Ishikawa (cell line): ENCODE results near the gene RASGRP2.

Source experiments
- CEBPB ChIP-seq: IDR thresholded peaks from 2 replicates; pipeline ENCODE4 v1.6.1; 2012
- CREB1 ChIP-seq: IDR thresholded peaks from 2 replicates; pipeline ENCODE4 v1.6.1; 2012; ENCODE audit warnings: low read depth
- EGR1 ChIP-seq: IDR thresholded peaks from 2 replicates; pipeline ENCODE4 v1.6.1; 2012
- EP300 ChIP-seq: IDR thresholded peaks from 2 replicates; pipeline ENCODE4 v1.6.1; 2012; ENCODE audit warnings: borderline replicate concordance
- FOXM1 ChIP-seq: IDR thresholded peaks from 2 replicates; pipeline ENCODE4 v1.6.1; 2012; ENCODE audit warnings: low read depth, borderline replicate concordance
- NFIC ChIP-seq: IDR thresholded peaks from 2 replicates; pipeline ENCODE4 v1.6.1; 2012
- RAD21 ChIP-seq: IDR thresholded peaks from 2 replicates; pipeline ENCODE4 v1.6.1; 2012; ENCODE audit warnings: low read depth
- REST ChIP-seq: IDR thresholded peaks from 2 replicates; pipeline ENCODE4 v1.6.1; 2012; ENCODE audit warnings: low read depth, mild to moderate bottlenecking
- TAF1 ChIP-seq: IDR thresholded peaks from 2 replicates; pipeline ENCODE4 v1.6.1; 2012; ENCODE audit warnings: low read depth, mild to moderate bottlenecking
- TCF12 ChIP-seq: IDR thresholded peaks from 2 replicates; pipeline ENCODE4 v1.6.1; 2012; ENCODE audit warnings: low read depth
- TEAD4 ChIP-seq: IDR thresholded peaks from 2 replicates; pipeline ENCODE4 v1.6.1; 2012
- USF1 ChIP-seq: IDR thresholded peaks from 2 replicates; pipeline ENCODE4 v1.6.1; 2012
- YY1 ChIP-seq: IDR thresholded peaks from 2 replicates; pipeline ENCODE4 v1.6.1; 2012; ENCODE audit warnings: low read depth
- ZBTB7A ChIP-seq: IDR thresholded peaks from 2 replicates; pipeline ENCODE4 v1.6.1; 2012; ENCODE audit warnings: low read depth
- TF ChIP-seq, protein P1 (sequence below): IDR thresholded peaks from 2 replicates; pipeline ENCODE4 v1.6.1; 2012

Gene RASGRP2

DNA sequence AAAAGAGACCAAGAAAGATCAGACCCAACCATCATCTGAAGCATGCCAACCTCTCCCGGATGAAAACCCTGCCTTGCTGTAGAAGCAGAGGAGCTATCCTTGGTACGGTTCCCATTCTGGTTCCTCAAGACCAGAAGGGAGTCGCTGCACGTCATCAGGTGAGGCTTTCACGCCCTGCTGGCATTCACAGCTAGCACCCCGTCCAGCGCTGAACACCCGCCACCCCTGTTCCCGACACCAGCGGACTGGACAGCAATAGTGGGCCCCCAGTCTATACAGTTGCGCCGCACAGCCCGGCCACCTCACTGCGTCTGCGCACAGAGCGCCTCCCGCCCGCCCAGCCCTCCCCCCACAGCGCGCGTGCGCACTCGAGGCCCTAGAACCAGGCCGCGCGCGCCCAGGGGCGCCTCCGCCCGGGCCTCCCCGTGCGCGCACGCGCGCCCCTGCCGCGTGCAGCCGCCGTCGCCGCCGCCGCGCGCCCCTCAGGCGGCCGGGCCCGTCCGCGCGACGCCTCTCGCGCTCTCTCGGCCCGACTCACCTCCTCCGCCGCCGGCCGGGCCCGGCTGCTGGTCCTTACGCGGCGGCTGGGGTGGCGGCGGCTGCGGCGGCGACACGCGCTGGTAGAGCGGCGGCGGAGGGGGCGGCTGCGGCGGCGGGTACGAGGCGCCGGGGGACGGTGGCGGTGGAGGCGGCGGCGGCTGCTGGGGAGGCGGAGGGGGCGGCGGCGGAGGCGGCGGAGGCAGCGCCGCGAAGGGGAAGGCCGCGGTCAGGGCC, 33.7 kb upstream of the RASGRP2 start:
- TF ChIP-seq, protein P1, sequence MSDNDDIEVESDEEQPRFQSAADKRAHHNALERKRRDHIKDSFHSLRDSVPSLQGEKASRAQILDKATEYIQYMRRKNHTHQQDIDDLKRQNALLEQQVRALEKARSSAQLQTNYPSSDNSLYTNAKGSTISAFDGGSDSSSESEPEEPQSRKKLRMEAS: no peak
- peak; percentile 77 for TF ChIP-seq REST

DNA sequence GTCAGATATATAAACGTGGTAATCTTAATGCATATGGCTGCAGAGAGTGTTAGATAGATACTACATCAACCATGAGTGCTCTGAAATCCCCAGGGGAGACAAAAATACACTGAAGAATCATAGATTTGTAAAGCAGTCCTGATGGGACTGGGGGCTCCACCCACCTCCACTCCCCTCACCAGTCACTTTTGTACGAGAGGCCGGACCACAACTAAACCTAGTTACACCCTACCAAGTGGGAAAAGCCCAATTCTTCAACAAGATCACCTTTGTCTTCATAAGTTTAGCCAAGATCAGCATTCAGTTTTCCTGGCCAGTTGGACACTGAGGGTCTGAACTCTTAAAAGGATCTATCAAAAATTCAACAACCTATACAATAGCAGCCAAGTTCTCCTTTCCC, 32.9 kb upstream of the RASGRP2 start:
- TF ChIP-seq ZBTB7A (no peak), YY1 (no peak), RAD21 (no peak), FOXM1 (no peak), CEBPB (no peak), NFIC (no peak), EP300 (no peak), TEAD4 (no peak), REST (no peak), TCF12 (no peak)
- TF ChIP-seq, protein P1: no peak

DNA sequence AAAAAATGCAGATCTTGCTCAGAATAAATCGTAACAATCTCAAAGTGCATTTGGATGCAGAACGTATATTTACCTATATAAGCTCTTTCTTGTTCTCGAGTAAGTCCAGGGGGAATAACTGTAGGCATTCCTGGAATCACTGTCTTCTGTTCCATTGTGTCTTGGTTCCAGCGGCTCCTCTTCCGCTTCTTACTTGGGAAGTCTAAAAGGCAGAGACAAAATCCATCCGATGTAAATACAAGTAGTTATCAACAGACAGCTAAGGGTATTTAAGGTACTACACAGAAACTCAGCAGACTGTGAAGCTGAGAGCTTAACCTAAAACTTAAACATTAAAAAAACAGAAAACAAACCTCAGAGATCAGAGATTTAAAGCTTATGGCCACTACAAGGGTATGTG, 32.5 kb upstream of the RASGRP2 start:
- no peak for TF ChIP-seq USF1
- TF ChIP-seq TAF1: no peak

GRCh38 chr11:64774144-64774543, 30.2 kb upstream of the RASGRP2 start:
- TF ChIP-seq, protein P1: no peak
- TF ChIP-seq NFIC (no peak), TEAD4 (no peak), RAD21 (no peak), TCF12 (no peak), EGR1 (no peak), REST (no peak), CEBPB (no peak), TAF1 (no peak), EP300 (no peak)

DNA sequence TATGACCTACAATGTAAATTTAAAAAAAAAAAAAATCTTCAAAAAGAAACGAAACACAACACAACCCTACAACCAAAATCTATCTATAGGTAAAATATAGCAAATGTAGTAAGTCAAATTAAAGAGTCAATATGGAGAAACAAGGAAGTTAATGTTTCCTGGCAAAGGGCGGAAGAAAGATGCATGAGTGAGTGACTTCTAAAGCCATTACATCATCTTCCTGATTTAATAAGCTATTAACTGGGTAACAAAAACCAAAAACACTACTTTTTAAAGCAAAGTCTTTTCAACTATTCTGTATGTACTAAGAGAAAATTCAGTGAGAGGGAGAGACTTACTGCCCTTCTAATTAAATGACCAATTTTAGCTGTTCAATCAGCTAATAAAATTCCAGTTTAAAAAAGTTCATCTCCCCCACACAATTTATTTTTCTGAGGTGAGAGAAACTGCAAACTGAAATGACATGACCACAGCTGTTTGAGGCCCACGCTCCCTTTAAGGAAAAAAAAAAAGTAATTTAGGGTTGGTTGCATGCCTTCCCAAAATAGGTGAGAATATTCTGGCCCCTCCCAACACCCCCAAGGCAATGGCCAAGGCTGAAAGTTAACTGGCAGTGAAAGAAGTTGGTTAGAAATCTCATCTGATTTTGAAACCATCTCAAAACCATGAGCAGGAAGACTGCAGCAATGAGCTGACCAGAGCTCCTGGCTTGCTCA, 28.5 kb upstream of the RASGRP2 start:
- TF ChIP-seq TEAD4 (no peak), REST (no peak), ZBTB7A (no peak), EP300 (no peak), CEBPB (no peak), TAF1 (no peak), TCF12 (no peak), FOXM1 (no peak), RAD21 (no peak), USF1 (no peak), CREB1 (no peak), NFIC (no peak), EGR1 (no peak), YY1 (no peak)
- TF ChIP-seq, protein P1: no peak
